ENCODE data around the gene UBE2H. TPM values are rescaled to one million over a fixed set of nuclear protein-coding genes. Genes with fewer than 3 reads are reported as not detected.

The UBE2H gene
- total RNA-seq, 1 experiment from 2014 or later = 75.1 TPM

- Histone ChIP-seq H4K5ac (ENCODE audit: insufficient read length, low read depth, low read length) (no peak overlapping the region), H4K20me1 (ENCODE audit: control insufficient read depth, insufficient read depth, insufficient read length) (no peaks in the 10 kb centered on the region), H2AFZ (ENCODE audit: low read length) (no peak overlapping the region), H3K27ac (ENCODE audit: insufficient read length, low read depth, low read length) (no peak overlapping the region), H3K14ac (ENCODE audit: insufficient read depth, low read length) (no peak overlapping the region), H4K8ac (replicated peaks; ENCODE audit: insufficient read length, low read depth, low read length) (no peak overlapping the region), H3K27me3 (ENCODE audit: insufficient read depth, low read length) (no peaks in the 10 kb centered on the region), H4K91ac (ENCODE audit: insufficient read length, low read depth, low read length) (no peak overlapping the region), H2AK5ac (ENCODE audit: insufficient read length, low read length) (no peak overlapping the region), H3K4me1 (ENCODE audit: insufficient read depth, low read length) (no peaks in the 10 kb centered on the region), H3K18ac (ENCODE audit: insufficient read length, low read depth, low read length) (no peak overlapping the region), H2BK120ac (ENCODE audit: low read depth, low read length, poor library complexity, severe bottlenecking) (no peak overlapping the region), H3K23me2 (ENCODE audit: insufficient read length, low read depth, low read length, poor library complexity, severe bottlenecking) (no peaks in the 10 kb centered on the region), H3K79me2 (ENCODE audit: insufficient read depth, low read length) (peaks cover 16% of the 10 kb centered on the region), H3K4me2 (ENCODE audit: insufficient read depth, insufficient read length, low read length) (no peak overlapping the region), H3K9me3 (ENCODE audit: control insufficient read depth, low read depth, low read length) (no peaks in the 10 kb centered on the region), H3K4ac (ENCODE audit: low read depth, low read length) (no peak overlapping the region), H3K9ac (ENCODE audit: extremely low read depth, insufficient read length, low read length) (no peak overlapping the region), H3T11ph (ENCODE audit: low read length) (no peak overlapping the region), H2BK12ac (ENCODE audit: insufficient read length, low read depth, low read length) (no peak overlapping the region), H2BK15ac (ENCODE audit: low read depth, low read length) (no peak overlapping the region), H2BK5ac (ENCODE audit: insufficient read length, low read length) (no peak overlapping the region), H3K56ac (ENCODE audit: insufficient read length, low read depth, low read length) (no peak overlapping the region), H3K79me1 (ENCODE audit: insufficient read depth, low read depth, low read length, poor library complexity, severe bottlenecking) (peaks cover 20% of the 10 kb centered on the region), H3K23ac (ENCODE audit: insufficient read length, low read depth, low read length) (no peak overlapping the region), H2BK20ac (ENCODE audit: low read depth, low read length, poor library complexity, severe bottlenecking) (no peak overlapping the region)
- no peak for DNase-seq
- no peaks in the 10 kb centered on the region for H3K9me3 Mint-ChIP-seq
- 0 out of 7 replicates have a peak overlapping the region, but pooled peaks of 1 of the 3 experiments have one; percentile 48 for H3K27ac Mint-ChIP-seq
- WGBS (ENCODE audit: extremely low coverage, insufficient read length, low lambda C conversion rate) = no CpG with 5 or more reads among the region's 4 CpGs
- no peaks in the 10 kb centered on the region for H3K27me3 Mint-ChIP-seq (ENCODE audit: low read depth)
- TF ChIP-seq CTCF (conservative IDR thresholded peaks at IDR 0.05) = no peak
- no peak overlapping the region for H3K4me3 Mint-ChIP-seq
- peaks cover 14 to 37% (median 35%) of the 10 kb centered on the region in 3 experiments; a peak in 6 of 7 replicates for H3K36me3 Mint-ChIP-seq (ENCODE audit: insufficient read depth in 1 of 3, low read depth in 3 of 3)
- H3K4me1 Mint-ChIP-seq = peaks cover 6 to 10% of the 10 kb centered on the region in 2 experiments
Measured at GRCh38 chr7:129939881-129940280, 12.9 kb downstream of the UBE2H start.
